Measurements from ENCODE around the gene PQBP1. TPM values are rescaled to one million over a fixed set of nuclear protein-coding genes. Genes with fewer than 3 reads are reported as not detected.

PQBP1 gene
- total and polyA plus RNA-seq, 2 of the 13 experiments (the other 11 are each of a cell fraction or from before 2014, with no cell fraction given) = 58.1 to 80.9 TPM

GRCh38 chrX:48923771-48924170 is 26.0 kb downstream of the PQBP1 start (continued):
- no peak for TF ChIP-seq NFAT5 (CRISPR knock-in tag; IDR thresholded peaks at IDR 0.05)

- ChIA-PET POLR2A (no interaction called here), CTCF (ENCODE audit: low intra/inter-chr PET ratio, low total read pairs) (no interaction called here)
- intact Hi-C loops (cut with micrococcal nuclease; ENCODE audit: unreplicated experiment) = no loop called here
- Histone ChIP-seq H3K9me3 (ENCODE audit: low read length) (no peaks in the 10 kb centered on the region), H3K4me1 (ENCODE audit: insufficient read depth, low read length) (peaks cover 9% of the 10 kb centered on the region), H3K9ac (ENCODE audit: insufficient read depth, low read depth, low read length) (no peak overlapping the region), H3K4me2 (ENCODE audit: low read depth, low read length) (no peak overlapping the region), H3K27ac (ENCODE audit: extremely low read length, insufficient read depth, low read length) (no peak overlapping the region), H2AFZ (ENCODE audit: low read length) (no peak overlapping the region), H3K4me3 (replicated peaks in 1 of 3; ENCODE audit: insufficient read depth in 1 of 3, low read depth in 2 of 3, low read length in 3 of 3) (no peak overlapping the region), H3K27me3 (ENCODE audit: control insufficient read depth in 1 of 2, insufficient read depth in 2 of 2, low read length in 2 of 2) (no peaks in the 10 kb centered on the region), H4K20me1 (ENCODE audit: insufficient read depth, low read length) (no peaks in the 10 kb centered on the region), H3K36me3 (replicated peaks in 1 of 2; ENCODE audit: control insufficient read depth in 1 of 2, insufficient read depth in 2 of 2, low read length in 2 of 2) (peaks cover 5 to 19% of the 10 kb centered on the region in 2 experiments; a peak in 4 of 5 replicates), H3K79me2 (ENCODE audit: insufficient read depth, low read length) (no peaks in the 10 kb centered on the region)
- WGBS (ENCODE audit: low lambda C conversion rate) = 94% methylated on average over 5 of the region's 5 CpGs
- in situ Hi-C loops (cut with HindIII; ENCODE audit: extremely low pct_ligation_motif_present, low pct_unique_long_range_greater_than_20kb) = no loop called here
- ATAC-seq (no peak), DNase-seq (ENCODE audit: low spot score) (no peak), FAIRE-seq (no peak)
- BruUV-seq (replicated peaks) = no TSS peak
- TF ChIP-seq RBM22 (optimal IDR thresholded peaks at IDR 0.05; ENCODE audit: low read length) (no peak), SALL1 (CRISPR knock-in tag; IDR thresholded peaks at IDR 0.05) (no peak), FOXJ3 (CRISPR knock-in tag; IDR thresholded peaks at IDR 0.05; ENCODE audit: borderline replicate concordance) (no peak), MTA1 (CRISPR knock-in tag; IDR thresholded peaks at IDR 0.05; ENCODE audit: borderline replicate concordance) (no peak), ZNF292 (CRISPR knock-in tag; IDR thresholded peaks at IDR 0.05; ENCODE audit: borderline replicate concordance, low read depth) (no peak), SAP130 (CRISPR knock-in tag; IDR thresholded peaks at IDR 0.05; ENCODE audit: low read depth) (no peak), SP4 (CRISPR knock-in tag; IDR thresholded peaks at IDR 0.05) (no peak), ZHX2 (IDR thresholded peaks at IDR 0.05; ENCODE audit: low read depth) (no peak), ZHX2 (CRISPR knock-in tag; IDR thresholded peaks at IDR 0.05; ENCODE audit: borderline replicate concordance) (no peak)
Measured at GRCh38 chrX:48924270-48924669, 26.5 kb downstream of the PQBP1 start.
